C1 segment of cervical spinal cord (tissue), 14 donors: ENCODE data around the gene TCHHL1.

ENCODE experiments used
- DNase-seq, 14 donors: peaks; one replicate each; lab custom pipeline; 2025; lab: John Stamatoyannopoulos, UW

The TCHHL1 gene

DNA sequence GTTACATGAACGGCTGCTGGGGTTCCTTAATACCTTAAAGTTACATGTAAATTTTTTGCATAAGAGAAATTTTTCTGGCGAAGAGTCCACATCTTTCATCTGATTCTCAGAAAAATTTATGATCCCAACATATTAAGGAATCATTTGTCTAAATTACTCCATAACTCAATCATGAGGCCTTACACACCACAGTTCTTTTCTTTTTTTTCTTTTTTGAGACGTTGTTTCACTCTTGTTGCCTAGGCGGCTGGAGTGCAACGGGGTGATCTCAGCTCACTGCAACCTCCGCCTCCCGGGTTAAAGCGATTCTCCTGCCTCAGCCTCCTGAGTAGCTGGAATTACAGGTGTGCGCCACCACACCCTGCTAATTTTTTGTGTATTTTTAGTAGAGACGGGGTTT lies 50.0 kb downstream of the TCHHL1 start:
- no peak for DNase-seq

DNA sequence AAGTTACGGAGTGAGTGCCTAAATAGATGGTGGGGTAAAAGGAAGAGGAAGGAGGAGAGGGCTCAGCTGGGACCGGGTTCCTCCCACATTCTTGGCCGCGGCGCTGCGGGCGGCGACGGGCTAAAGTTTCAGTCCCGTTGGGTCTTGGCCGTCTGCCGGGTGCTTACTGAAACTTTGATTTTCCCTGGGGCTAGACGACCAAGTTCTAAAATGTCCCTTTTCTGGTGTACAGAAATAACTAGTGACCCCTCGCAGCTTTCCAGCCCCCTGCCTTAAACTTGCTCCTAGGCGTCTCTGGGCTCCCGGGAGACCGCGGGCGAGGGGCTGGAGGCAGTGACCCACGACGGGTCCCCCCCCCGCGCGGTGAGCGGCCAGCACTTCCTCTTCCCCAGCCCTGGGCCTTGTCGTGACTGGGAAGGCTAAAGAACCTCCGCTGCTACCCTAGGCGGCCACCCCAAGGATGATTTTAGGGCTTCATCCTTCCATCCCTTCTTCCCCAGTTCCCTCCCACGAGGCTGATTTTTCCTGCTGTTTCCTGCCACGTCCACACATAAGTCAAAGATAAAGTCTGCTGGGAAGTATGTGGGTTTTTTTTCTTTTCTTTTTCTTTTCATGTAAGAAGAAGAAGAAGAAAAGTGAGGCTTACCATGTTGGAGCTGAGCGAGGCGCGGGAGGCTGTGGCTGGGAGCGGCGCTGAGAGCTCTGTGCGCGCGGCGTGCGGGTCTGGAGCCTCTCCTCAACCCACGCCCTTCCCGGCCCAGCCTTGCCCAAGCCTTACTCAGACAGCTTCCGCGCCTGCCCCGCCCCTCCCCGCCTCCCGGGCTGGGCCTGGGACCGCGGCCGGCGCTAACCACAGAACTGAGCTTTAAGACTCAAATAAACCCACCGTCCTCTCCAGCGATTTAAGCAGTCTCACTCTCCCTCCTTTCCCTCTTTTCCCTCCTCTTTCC lies 52.3 kb downstream of the TCHHL1 start, which contains the start of gene S100A11:
TSS of gene S100A11 (minus strand) at position 738 of the 950 bp plus-strand sequence. CDS start at position 649, 89 bp downstream.
- peak in 10 of 14 donors; percentile 7 to 58 (median 32) for DNase-seq

GRCh38 chr1:152035539-152036266 lies 53.2 kb downstream of the TCHHL1 start:
- DNase-seq, result no peak

DNA sequence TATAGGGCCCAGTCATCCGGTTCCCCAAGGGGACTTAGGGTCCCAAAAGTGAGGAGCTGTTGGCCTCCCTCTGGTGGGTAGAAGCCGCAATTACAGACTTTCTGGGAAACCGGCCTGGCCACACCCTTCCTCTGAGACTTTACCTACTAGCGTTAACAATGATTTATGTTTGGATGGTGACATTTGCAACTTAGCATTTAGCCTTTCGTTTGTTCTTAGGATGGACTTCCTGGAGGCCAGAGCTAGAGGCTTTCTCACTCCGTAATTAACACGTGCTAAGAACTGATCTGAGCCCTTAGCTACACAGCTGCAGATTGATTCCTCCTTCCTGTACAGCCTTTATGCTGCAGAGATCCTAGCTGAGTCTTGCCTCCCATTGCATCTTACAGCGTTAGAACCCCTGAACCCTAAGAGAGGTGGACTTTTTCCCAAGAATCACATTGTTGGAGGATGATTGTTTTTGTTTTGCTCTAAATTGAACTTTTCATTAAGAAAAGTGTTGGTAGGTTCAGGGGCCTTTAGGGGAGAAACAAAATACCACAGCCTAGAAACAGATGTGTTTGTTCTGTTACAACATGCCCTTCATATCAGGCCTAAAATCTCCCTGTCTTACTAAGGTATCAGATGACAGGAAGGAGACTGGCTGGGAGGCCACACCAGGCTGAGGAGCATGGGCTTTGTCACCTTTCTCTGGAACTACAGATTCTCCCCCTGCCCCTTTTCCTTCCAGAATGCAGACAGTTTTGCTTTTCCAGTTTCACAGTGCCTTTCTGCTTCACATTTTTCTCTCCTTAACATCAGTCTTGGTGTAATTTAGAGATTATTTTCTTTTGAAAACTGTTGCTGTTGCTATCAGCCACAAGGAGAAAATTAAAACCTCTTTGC lies 54.0 kb downstream of the TCHHL1 start:
- peak in 2 of 14 donors; percentile 1 to 6 for DNase-seq

DNA sequence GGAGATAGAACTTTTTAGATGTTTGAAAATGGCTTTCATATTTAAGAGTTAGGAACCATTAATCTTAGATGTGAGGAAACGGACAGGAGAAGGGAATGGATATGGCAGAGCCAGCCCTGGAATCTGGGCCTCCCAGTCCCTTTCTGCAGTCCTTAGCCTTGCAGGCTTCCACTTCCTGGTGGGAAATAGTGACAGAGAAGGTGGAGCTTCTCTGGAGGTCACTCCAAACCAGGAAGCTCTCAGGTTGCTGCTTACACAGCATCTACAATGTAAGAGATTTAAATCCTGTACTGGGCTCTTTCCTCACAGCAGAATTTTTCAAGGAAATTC lies 54.6 kb downstream of the TCHHL1 start:
- DNase-seq, result peak in 1 of 14 donors; percentile 5
